Trophoblast cell (in vitro differentiated cells and primary cell): ENCODE results near the gene HTR3B.

Experiments used
- DNase-seq, 2 donors: peaks; one replicate each; pipeline ENCODE4 v3.0.0-alpha.2; 2016
- H2AFZ ChIP-seq: 2 replicates; pipeline ENCODE4 v1.6.1; 2013; ENCODE audit warnings: low read length, moderate library complexity, mild to moderate bottlenecking; ENCODE audit not compliant: insufficient read depth, poor library complexity
- H2AK5ac ChIP-seq: 2 replicates; pipeline ENCODE4 v1.6.1; 2013; ENCODE audit warnings: mild to moderate bottlenecking, low read length
- H2BK120ac ChIP-seq: 2 replicates; pipeline ENCODE4 v1.6.1; 2013; ENCODE audit warnings: low read length, mild to moderate bottlenecking, moderate library complexity; ENCODE audit not compliant: insufficient read depth, poor library complexity
- H2BK12ac ChIP-seq: 2 replicates; pipeline ENCODE4 v1.6.1; 2013; ENCODE audit warnings: mild to moderate bottlenecking, low read length, moderate library complexity
- H2BK5ac ChIP-seq: 2 replicates; pipeline ENCODE4 v1.6.1; 2013; ENCODE audit warnings: low read length, low read depth, moderate library complexity, mild to moderate bottlenecking; ENCODE audit not compliant: poor library complexity
- H3K14ac ChIP-seq: 2 replicates; pipeline ENCODE4 v1.6.1; 2013; ENCODE audit warnings: mild to moderate bottlenecking, low read length
- H3K18ac ChIP-seq: 2 replicates; pipeline ENCODE4 v1.6.1; 2013; ENCODE audit warnings: mild to moderate bottlenecking, low read length
- H3K23ac ChIP-seq: 2 replicates; pipeline ENCODE4 v1.6.1; 2013; ENCODE audit warnings: low read length
- H3K27ac ChIP-seq: 2 replicates; pipeline ENCODE4 v1.5.1; 2013; ENCODE audit warnings: low read depth, mild to moderate bottlenecking, inconsistent platforms, low read length, moderate library complexity
- H3K27me3 ChIP-seq: 2 replicates; pipeline ENCODE4 v1.6.1; 2013; ENCODE audit warnings: inconsistent platforms, mild to moderate bottlenecking, low read length, moderate library complexity; ENCODE audit not compliant: insufficient read depth
- H3K36me3 ChIP-seq, 2 experiments: 1 replicate in 1 of 2; 2 replicates in 1 of 2; pipeline ENCODE4 v1.6.1; 2013; ENCODE audit warnings: low read length in 2 of 2, mild to moderate bottlenecking in 2 of 2, moderate library complexity in 1 of 2; ENCODE audit not compliant: insufficient read depth in 2 of 2, control insufficient read depth in 1 of 2
- H3K4ac ChIP-seq: 2 replicates; pipeline ENCODE4 v1.6.1; 2013; ENCODE audit warnings: low read depth, mild to moderate bottlenecking, low read length, moderate library complexity
- H3K4me1 ChIP-seq, 2 experiments: 1 replicate in 1 of 2; 2 replicates in 1 of 2; pipeline ENCODE4 v1.6.1; 2013; ENCODE audit warnings: low read length in 2 of 2, mild to moderate bottlenecking in 2 of 2, moderate library complexity in 1 of 2; ENCODE audit not compliant: insufficient read depth in 2 of 2, control insufficient read depth in 1 of 2
- H3K4me2 ChIP-seq: 2 replicates; pipeline ENCODE4 v1.6.1; 2013; ENCODE audit warnings: inconsistent platforms, mild to moderate bottlenecking, low read length, moderate library complexity
- H3K4me3 ChIP-seq: 2 replicates; pipeline ENCODE4 v1.5.1; 2013; ENCODE audit warnings: mild to moderate bottlenecking, low read depth, low read length, inconsistent platforms
- H3K79me1 ChIP-seq: one replicate; pipeline ENCODE4 v1.6.1; 2013; ENCODE audit warnings: low read length
- H3K79me2 ChIP-seq: 2 replicates; pipeline ENCODE4 v1.6.1; 2013; ENCODE audit warnings: low read length, mild to moderate bottlenecking; ENCODE audit not compliant: control insufficient read depth, insufficient read depth, poor library complexity
- H3K9ac ChIP-seq: 2 replicates; pipeline ENCODE4 v1.6.1; 2013; ENCODE audit warnings: mild to moderate bottlenecking, low read length
- H3K9me3 ChIP-seq: 2 replicates; pipeline ENCODE4 v1.6.1; 2013; ENCODE audit warnings: low read depth, mild to moderate bottlenecking, control low read depth, inconsistent platforms, low read length; ENCODE audit not compliant: insufficient read depth
- H4K12ac ChIP-seq: 2 replicates; pipeline ENCODE4 v1.6.1; 2013; ENCODE audit warnings: low read depth, mild to moderate bottlenecking, low read length, moderate library complexity
- H4K8ac ChIP-seq: 2 replicates; pipeline ENCODE4 v1.6.1; 2013; ENCODE audit warnings: low read depth, mild to moderate bottlenecking, low read length, moderate library complexity
- H4K91ac ChIP-seq: one replicate; pipeline ENCODE4 v1.6.1; 2013; ENCODE audit warnings: low read depth, mild to moderate bottlenecking, low read length, moderate library complexity
- WGBS: extraction: QIAGEN DNeasy Blood & Tissue Kit; methylation state at CpG from one replicate; pipeline ENCODE4 v1.1.7; 2013; ENCODE audit warnings: missing lambda C conversion rate; ENCODE audit not compliant: insufficient read length, insufficient coverage; ENCODE audit errors: extremely low coverage; 5-methylcytosine and 5-hydroxymethylcytosine counted together

The HTR3B gene

DNA sequence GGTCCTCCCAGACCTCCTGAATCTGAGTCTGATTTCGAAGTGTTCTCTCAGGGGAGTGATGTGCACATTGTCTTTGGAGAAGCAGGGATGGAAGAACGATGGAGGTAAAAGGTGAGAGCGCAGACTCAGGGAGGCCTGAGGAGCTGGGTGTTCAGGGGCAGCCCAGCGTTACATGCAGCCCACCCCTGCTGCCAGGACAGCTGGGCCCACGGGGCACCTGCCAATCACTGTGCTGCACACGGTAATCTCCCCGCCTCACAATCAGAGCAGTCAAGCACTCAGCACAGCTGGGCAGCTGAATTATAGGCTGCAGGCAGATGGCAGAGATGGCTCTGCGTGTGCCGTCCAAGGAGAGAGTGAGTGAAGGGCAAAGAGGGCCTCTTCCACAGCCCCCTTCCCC lies 52.4 kb downstream of the HTR3B start:
- no peak overlapping the region for H4K91ac ChIP-seq
- H3K4ac ChIP-seq = no peak overlapping the region
- no peaks in the 10 kb centered on the region for H3K27me3 ChIP-seq
- peaks cover under 1% of the 10 kb centered on the region for H3K9me3 ChIP-seq
- no peak overlapping the region for H2BK120ac ChIP-seq
- H4K8ac ChIP-seq = no peak overlapping the region
- DNase-seq = no peak
- H2AK5ac ChIP-seq = no peak overlapping the region
- H4K12ac ChIP-seq = no peak overlapping the region
- H2AFZ ChIP-seq = no peak overlapping the region
- no peaks in the 10 kb centered on the region for H3K36me3 ChIP-seq
- H3K27ac ChIP-seq = no peak overlapping the region
- H3K4me1 ChIP-seq = no peaks in the 10 kb centered on the region
- H3K79me1 ChIP-seq = no peaks in the 10 kb centered on the region
- no peak overlapping the region for H3K14ac ChIP-seq
- H3K23ac ChIP-seq = no peak overlapping the region
- H2BK5ac ChIP-seq = no peak overlapping the region
- no peaks in the 10 kb centered on the region for H3K79me2 ChIP-seq
- H3K4me3 ChIP-seq = no peak overlapping the region
- no peak overlapping the region for H2BK12ac ChIP-seq
- no CpG with 5 or more reads among the region's 9 CpGs for WGBS
- H3K9ac ChIP-seq = no peak overlapping the region
- no peak overlapping the region for H3K18ac ChIP-seq
- no peak overlapping the region for H3K4me2 ChIP-seq

DNA sequence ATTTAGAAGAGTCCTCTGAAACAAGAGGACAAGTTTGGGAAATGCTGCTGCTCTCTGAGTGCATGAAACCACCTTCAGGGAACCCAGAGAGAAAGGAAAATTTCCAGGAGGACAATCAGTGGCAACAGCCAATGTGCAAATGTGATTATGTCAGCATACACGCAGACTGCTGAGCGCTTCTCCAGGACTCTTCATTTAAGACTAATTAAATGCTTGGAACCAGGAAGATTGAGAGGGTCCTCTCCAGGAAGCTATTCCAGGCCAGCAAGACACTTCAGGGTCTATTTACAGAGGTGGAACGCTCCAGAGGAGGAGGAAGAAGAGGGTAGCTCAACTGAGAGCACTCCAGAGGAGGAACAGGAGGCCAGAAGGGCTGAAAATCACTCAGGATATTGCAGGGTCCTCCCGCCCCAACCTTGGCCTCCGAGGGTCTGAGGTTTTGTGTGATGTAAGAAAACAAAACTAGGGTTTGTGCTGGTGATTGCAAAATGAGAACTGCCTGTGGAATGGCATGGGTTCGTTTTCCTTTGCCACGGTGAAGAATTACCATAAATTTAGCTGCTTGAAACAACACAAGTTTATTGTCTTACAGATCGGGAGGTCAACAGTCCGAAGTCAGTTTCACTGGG lies 56.2 kb downstream of the HTR3B start:
- no peak overlapping the region for H4K91ac ChIP-seq
- no peaks in the 10 kb centered on the region for H3K27me3 ChIP-seq
- no peak overlapping the region for H2AFZ ChIP-seq
- H4K8ac ChIP-seq = no peak overlapping the region
- H2BK120ac ChIP-seq = no peak overlapping the region
- H3K4me3 ChIP-seq = no peak overlapping the region
- WGBS = no CpG with 5 or more reads among the region's 9 CpGs
- H3K4me2 ChIP-seq = no peak overlapping the region
- no peak overlapping the region for H3K23ac ChIP-seq
- H3K14ac ChIP-seq = no peak overlapping the region
- H3K9ac ChIP-seq = no peak overlapping the region
- no peaks in the 10 kb centered on the region for H3K79me2 ChIP-seq
- H3K27ac ChIP-seq = no peak overlapping the region
- no peak overlapping the region for H2BK12ac ChIP-seq
- H3K36me3 ChIP-seq = no peaks in the 10 kb centered on the region
- no peaks in the 10 kb centered on the region for H3K79me1 ChIP-seq
- H3K4ac ChIP-seq = no peak overlapping the region
- no peak for DNase-seq
- no peak overlapping the region for H2AK5ac ChIP-seq
- no peaks in the 10 kb centered on the region for H3K4me1 ChIP-seq
- no peak overlapping the region for H2BK5ac ChIP-seq
- peaks cover 3% of the 10 kb centered on the region for H3K9me3 ChIP-seq
- no peak overlapping the region for H4K12ac ChIP-seq
- H3K18ac ChIP-seq = no peak overlapping the region

DNA sequence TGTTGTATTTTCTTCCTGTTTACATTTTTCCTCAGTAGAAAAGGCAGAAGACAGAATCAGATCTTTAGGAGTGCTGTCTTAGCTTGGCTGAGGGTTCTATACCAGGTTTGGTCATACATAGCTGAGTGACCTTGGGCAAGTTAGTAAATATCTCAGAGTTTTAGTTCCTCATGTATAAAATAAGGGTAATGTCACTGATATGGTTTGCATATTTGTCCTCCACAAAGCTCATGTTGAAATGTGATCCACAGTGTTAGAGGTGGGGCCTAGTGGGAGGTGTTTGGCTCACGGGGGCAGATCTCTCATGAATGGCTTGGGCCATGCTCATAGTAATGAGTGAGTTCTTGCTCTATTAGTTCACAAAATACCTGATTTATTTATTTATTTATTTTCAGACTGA lies 62.8 kb downstream of the HTR3B start:
- no peak overlapping the region for H2BK5ac ChIP-seq
- H3K79me1 ChIP-seq = no peaks in the 10 kb centered on the region
- H4K12ac ChIP-seq = no peak overlapping the region
- no peak overlapping the region for H2AK5ac ChIP-seq
- no peak overlapping the region for H4K91ac ChIP-seq
- H3K14ac ChIP-seq = no peak overlapping the region
- no peak overlapping the region for H3K18ac ChIP-seq
- no peaks in the 10 kb centered on the region for H3K27me3 ChIP-seq
- DNase-seq = no peak
- H3K23ac ChIP-seq = no peak overlapping the region
- peaks cover 2% of the 10 kb centered on the region for H3K9me3 ChIP-seq
- no CpG with 5 or more reads among the region's 1 CpG for WGBS
- no peak overlapping the region for H3K4me3 ChIP-seq
- no peaks in the 10 kb centered on the region for H3K36me3 ChIP-seq
- H4K8ac ChIP-seq = no peak overlapping the region
- no peak overlapping the region for H2BK12ac ChIP-seq
- H3K4me2 ChIP-seq = no peak overlapping the region
- H2AFZ ChIP-seq = no peak overlapping the region
- no peaks in the 10 kb centered on the region for H3K79me2 ChIP-seq
- H3K4me1 ChIP-seq = no peaks in the 10 kb centered on the region
- no peak overlapping the region for H2BK120ac ChIP-seq
- no peak overlapping the region for H3K9ac ChIP-seq
- H3K27ac ChIP-seq = no peak overlapping the region
- no peak overlapping the region for H3K4ac ChIP-seq

GRCh38 chr11:113971506-113972195 lies 67.1 kb downstream of the HTR3B start:
- Histone ChIP-seq H4K91ac (no peak overlapping the region), H2BK120ac (no peak overlapping the region)

More at GRCh38 chr11:113971506-113972195, 67.1 kb downstream of the HTR3B start:
- no peaks in the 10 kb centered on the region for H3K36me3 ChIP-seq
- no peaks in the 10 kb centered on the region for H3K9me3 ChIP-seq
- H3K23ac ChIP-seq = no peak overlapping the region
- H3K27ac ChIP-seq = no peak overlapping the region
- no peak overlapping the region for H2AFZ ChIP-seq
- no peaks in the 10 kb centered on the region for H3K79me2 ChIP-seq
- H3K79me1 ChIP-seq = no peaks in the 10 kb centered on the region
- H2BK12ac ChIP-seq = no peak overlapping the region
- H3K18ac ChIP-seq = no peak overlapping the region
- no peak overlapping the region for H3K4me3 ChIP-seq
- no peak overlapping the region for H3K4ac ChIP-seq
- no peak overlapping the region for H2BK5ac ChIP-seq
- no peak overlapping the region for H3K14ac ChIP-seq
- H3K9ac ChIP-seq = no peak overlapping the region
- no peak overlapping the region for H4K8ac ChIP-seq
- no CpG with 5 or more reads among the region's 15 CpGs for WGBS
- DNase-seq = no peak
- no peaks in the 10 kb centered on the region for H3K27me3 ChIP-seq
- no peak overlapping the region for H4K12ac ChIP-seq
- H3K4me2 ChIP-seq = no peak overlapping the region
- H3K4me1 ChIP-seq = peaks cover 5 to 7% of the 10 kb centered on the region in 2 experiments
- no peak overlapping the region for H2AK5ac ChIP-seq
